ENCODE data around the gene SLC37A2.

- TF ChIP-seq CTCF (IDR thresholded peaks at IDR 0.05) (no peak), POLR2A (IDR thresholded peaks at IDR 0.05) (no peak)
Measured at GRCh38 chr11:125020342-125020741, 42.8 kb upstream of the SLC37A2 start.

All from esophagus squamous epithelium (tissue), 4 donors.